Caco-2 (cell line): ENCODE results near the gene UNC93A. TPM values are rescaled to one million over a fixed set of nuclear protein-coding genes. Genes with fewer than 3 reads are reported as not detected.

ENCODE experiments used
- BruUV-seq: library from RNA; stranded (reverse); fragments of 400-500 nt; replicated peaks from 2 replicates; lab custom pipeline; 2021; lab: Mats Ljungman, UMichigan
- CTCF ChIA-PET: fragments of 300-600 bp; sonication (Branson Sonifier 250); formaldehyde crosslinking; loops from one replicate; lab custom pipeline; 2022; ENCODE audit warnings: antibody characterized with exemption; lab: Charles Lee
- POLR2A ChIA-PET: fragments of 300-600 bp; sonication (Branson Sonifier 250); formaldehyde crosslinking; loops from one replicate; lab custom pipeline; 2022; ENCODE audit warnings: antibody characterized with exemption; lab: Charles Lee
- DNase-seq, 2 experiments: peaks; one replicate each; pipeline versions ENCODE4 v3.0.0 to v3.0.0-alpha.2; 2020 to 2022
- H3K27me3 ChIP-seq: replicated peaks from 2 replicates; pipeline ENCODE4 v1.6.0; 2011; ENCODE audit warnings: low read length; ENCODE audit not compliant: control insufficient read depth, insufficient read depth
- H3K36me3 ChIP-seq: 2 replicates; pipeline ENCODE4 v1.5.1; 2011; ENCODE audit warnings: low read length; ENCODE audit not compliant: control insufficient read depth, insufficient read depth
- H3K4me1 ChIP-seq: fragments of 250-450 bp; sonication (Bioruptor Pico); 2 replicates; pipeline ENCODE4 v1.5.1; 2020; ENCODE audit warnings: mild to moderate bottlenecking
- H3K4me3 ChIP-seq: 2 replicates; pipeline ENCODE4 v1.5.1; 2011; ENCODE audit warnings: low read depth, mild to moderate bottlenecking, control low read depth, low read length
- H3K9me3 ChIP-seq: fragments of 250-450 bp; sonication (Bioruptor Pico); 2 replicates; pipeline ENCODE4 v1.5.1; 2020; ENCODE audit warnings: mild to moderate bottlenecking, moderate library complexity
- H3K27ac Mint-ChIP-seq: one replicate; pipeline ENCODE4 v1.8.0; 2022; ENCODE audit warnings: mixed read lengths; ENCODE audit not compliant: unreplicated experiment
- H3K27me3 Mint-ChIP-seq: one replicate; pipeline ENCODE4 v1.8.0; 2022; ENCODE audit warnings: mixed read lengths; ENCODE audit not compliant: insufficient read depth, unreplicated experiment
- H3K36me3 Mint-ChIP-seq: one replicate; pipeline ENCODE4 v1.8.0; 2022; ENCODE audit warnings: mild to moderate bottlenecking, mixed read lengths; ENCODE audit not compliant: insufficient read depth, unreplicated experiment
- H3K4me1 Mint-ChIP-seq: one replicate; pipeline ENCODE4 v1.8.0; 2022; ENCODE audit warnings: low read depth, mixed read lengths; ENCODE audit not compliant: unreplicated experiment
- H3K4me3 Mint-ChIP-seq: one replicate; pipeline ENCODE4 v1.8.0; 2022; ENCODE audit warnings: mild to moderate bottlenecking, moderate library complexity, mixed read lengths; ENCODE audit not compliant: unreplicated experiment
- H3K9me3 Mint-ChIP-seq: one replicate; pipeline ENCODE4 v1.8.0; 2022; ENCODE audit warnings: mixed read lengths; ENCODE audit not compliant: unreplicated experiment
- intact Hi-C: fragments of 100-400 bp; cut with micrococcal nuclease; formaldehyde crosslinking; loops from one replicate; pipeline ENCODE4 v1.10.0; 2022; ENCODE audit not compliant: unreplicated experiment
- total RNA-seq: library from RNA; stranded (reverse); gene quantifications from 2 replicates; pipeline ENCODE4 v1.2.3, GENCODE V29; 2022
- TF ChIP-seq, protein P1 (sequence below), 2 experiments: fragments of 200-600 bp in 1 of 2; IDR thresholded peaks; 1 replicate in 1 of 2; 2 replicates in 1 of 2; pipeline versions ENCODE4 v1.5.1 to v1.8.0; 2011 to 2022; ENCODE audit warnings: antibody characterized with exemption in 1 of 2, control low read depth in 1 of 2, inconsistent platforms in 1 of 2, low read depth in 1 of 2, low read length in 1 of 2, mild to moderate bottlenecking in 1 of 2, moderate library complexity in 1 of 2; ENCODE audit not compliant: insufficient read depth in 1 of 2, severe bottlenecking in 1 of 2, unreplicated experiment in 1 of 2

The UNC93A gene
- total RNA-seq, 1 experiment from 2014 or later = 32.3 TPM

GRCh38 chr6:167323111-167323510 is 32.0 kb downstream of the UNC93A start:
- no peaks in the 10 kb centered on the region for H3K36me3 ChIP-seq
- H3K4me1 Mint-ChIP-seq = peaks cover 13% of the 10 kb centered on the region
- BruUV-seq = no TSS peak
- no peaks in the 10 kb centered on the region for H3K27me3 ChIP-seq
- no peaks in the 10 kb centered on the region for H3K36me3 Mint-ChIP-seq
- POLR2A ChIA-PET = no interaction called here
- H3K4me1 ChIP-seq = peaks cover 4% of the 10 kb centered on the region; the same call in 1 of the 2 replicates
- TF ChIP-seq, protein P1, sequence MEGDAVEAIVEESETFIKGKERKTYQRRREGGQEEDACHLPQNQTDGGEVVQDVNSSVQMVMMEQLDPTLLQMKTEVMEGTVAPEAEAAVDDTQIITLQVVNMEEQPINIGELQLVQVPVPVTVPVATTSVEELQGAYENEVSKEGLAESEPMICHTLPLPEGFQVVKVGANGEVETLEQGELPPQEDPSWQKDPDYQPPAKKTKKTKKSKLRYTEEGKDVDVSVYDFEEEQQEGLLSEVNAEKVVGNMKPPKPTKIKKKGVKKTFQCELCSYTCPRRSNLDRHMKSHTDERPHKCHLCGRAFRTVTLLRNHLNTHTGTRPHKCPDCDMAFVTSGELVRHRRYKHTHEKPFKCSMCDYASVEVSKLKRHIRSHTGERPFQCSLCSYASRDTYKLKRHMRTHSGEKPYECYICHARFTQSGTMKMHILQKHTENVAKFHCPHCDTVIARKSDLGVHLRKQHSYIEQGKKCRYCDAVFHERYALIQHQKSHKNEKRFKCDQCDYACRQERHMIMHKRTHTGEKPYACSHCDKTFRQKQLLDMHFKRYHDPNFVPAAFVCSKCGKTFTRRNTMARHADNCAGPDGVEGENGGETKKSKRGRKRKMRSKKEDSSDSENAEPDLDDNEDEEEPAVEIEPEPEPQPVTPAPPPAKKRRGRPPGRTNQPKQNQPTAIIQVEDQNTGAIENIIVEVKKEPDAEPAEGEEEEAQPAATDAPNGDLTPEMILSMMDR (IDR thresholded peaks at IDR 0.05; ENCODE audit: insufficient read depth in 1 of 2, low read depth in 1 of 2, low read length in 1 of 2, severe bottlenecking in 1 of 2, unreplicated experiment in 1 of 2) = no peak
- H3K4me3 ChIP-seq = no peak overlapping the region
- no peak for DNase-seq
- H3K27ac Mint-ChIP-seq = no peak overlapping the region
- H3K4me3 Mint-ChIP-seq = no peak overlapping the region
- no peaks in the 10 kb centered on the region for H3K9me3 ChIP-seq
- H3K9me3 Mint-ChIP-seq = no peaks in the 10 kb centered on the region
- H3K27me3 Mint-ChIP-seq = no peaks in the 10 kb centered on the region
- CTCF ChIA-PET = no interaction called here
- intact Hi-C loops = no loop called here

GRCh38 chr6:167324111-167324510 is 33.0 kb downstream of the UNC93A start:
- Mint-ChIP-seq H3K27ac (no peak overlapping the region), H3K4me3 (no peak overlapping the region), H3K4me1 (peaks cover 13% of the 10 kb centered on the region), H3K36me3 (no peaks in the 10 kb centered on the region), H3K27me3 (no peaks in the 10 kb centered on the region), H3K9me3 (no peaks in the 10 kb centered on the region)
- H3K4me1 ChIP-seq = peaks cover 4% of the 10 kb centered on the region; the same call in 1 of the 2 replicates
- no peak overlapping the region for H3K4me3 ChIP-seq
- CTCF ChIA-PET = no interaction called here
- intact Hi-C loops = no loop called here
- POLR2A ChIA-PET = no interaction called here
- no peaks in the 10 kb centered on the region for H3K9me3 ChIP-seq
- DNase-seq = no peak
- TF ChIP-seq, protein P1 (IDR thresholded peaks at IDR 0.05; ENCODE audit: insufficient read depth in 1 of 2, low read depth in 1 of 2, low read length in 1 of 2, severe bottlenecking in 1 of 2, unreplicated experiment in 1 of 2) = no peak
- BruUV-seq = no TSS peak
- no peaks in the 10 kb centered on the region for H3K27me3 ChIP-seq
- H3K36me3 ChIP-seq = no peaks in the 10 kb centered on the region

GRCh38 chr6:167325766-167326165 is 34.7 kb downstream of the UNC93A start:
- Mint-ChIP-seq H3K9me3 (no peaks in the 10 kb centered on the region), H3K27ac (no peak overlapping the region), H3K36me3 (no peaks in the 10 kb centered on the region), H3K4me3 (no peak overlapping the region), H3K4me1 (peaks cover 13% of the 10 kb centered on the region), H3K27me3 (no peaks in the 10 kb centered on the region)
- Histone ChIP-seq H3K4me1 (peaks cover 4% of the 10 kb centered on the region; the same call in 1 of the 2 replicates), H3K36me3 (no peaks in the 10 kb centered on the region), H3K27me3 (no peaks in the 10 kb centered on the region), H3K9me3 (no peaks in the 10 kb centered on the region), H3K4me3 (no peak overlapping the region)
- POLR2A ChIA-PET = no interaction called here
- DNase-seq = no peak
- TF ChIP-seq, protein P1 (IDR thresholded peaks at IDR 0.05; ENCODE audit: insufficient read depth in 1 of 2, low read depth in 1 of 2, low read length in 1 of 2, severe bottlenecking in 1 of 2, unreplicated experiment in 1 of 2) = no peak
- CTCF ChIA-PET = no interaction called here
- no TSS peak for BruUV-seq
- intact Hi-C loops = no loop called here
